RKO (cell line): ENCODE results near the gene KRTAP23-1.

Experiments
- DNase-seq: peaks from one replicate; pipeline ENCODE4 v3.0.0-alpha.2; 2016; ENCODE audit warnings: low spot score

The KRTAP23-1 gene

GRCh38 chr21:30306884-30307283 lies 41.5 kb downstream of the KRTAP23-1 start:
- no peak for DNase-seq

- DNase-seq, result no peak
These were observed 43.3 kb downstream of the KRTAP23-1 start for GRCh38 chr21:30305136-30305535.
